HUDEP-2 (cell line): Measurements from ENCODE around the gene GABRR2.
"Not testable (repeated sequence)": the region's sequence is repeated elsewhere in the genome, so short reads cannot be mapped to it uniquely, and the experiment has no call there.

Experiments
- DNase-seq, 76 experiments: peaks; one replicate each; lab custom pipeline; 2025; ENCODE audit not compliant: unreplicated experiment in 76 of 76; lab: John Stamatoyannopoulos, UW

GABRR2 gene

DNA sequence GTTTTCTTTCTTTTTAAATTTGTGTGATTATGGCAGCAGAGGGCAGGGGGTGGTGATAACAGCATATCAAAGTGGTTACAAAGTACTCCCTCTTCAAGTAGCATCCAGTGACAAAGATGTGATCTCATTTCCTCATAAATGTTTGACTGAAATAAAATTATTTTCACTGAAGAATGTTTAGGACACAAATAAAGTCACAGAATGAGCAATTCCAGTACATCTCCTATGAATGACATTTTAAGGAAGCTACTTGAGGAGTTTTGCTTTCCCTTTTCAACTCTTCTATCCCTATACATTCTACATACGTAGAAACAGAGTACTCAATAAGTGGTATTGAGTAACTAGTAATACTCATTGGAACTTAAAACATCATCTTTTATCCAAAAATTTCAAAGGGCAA, 13.9 kb upstream of the GABRR2 start:
- DNase-seq, result no peak

DNA sequence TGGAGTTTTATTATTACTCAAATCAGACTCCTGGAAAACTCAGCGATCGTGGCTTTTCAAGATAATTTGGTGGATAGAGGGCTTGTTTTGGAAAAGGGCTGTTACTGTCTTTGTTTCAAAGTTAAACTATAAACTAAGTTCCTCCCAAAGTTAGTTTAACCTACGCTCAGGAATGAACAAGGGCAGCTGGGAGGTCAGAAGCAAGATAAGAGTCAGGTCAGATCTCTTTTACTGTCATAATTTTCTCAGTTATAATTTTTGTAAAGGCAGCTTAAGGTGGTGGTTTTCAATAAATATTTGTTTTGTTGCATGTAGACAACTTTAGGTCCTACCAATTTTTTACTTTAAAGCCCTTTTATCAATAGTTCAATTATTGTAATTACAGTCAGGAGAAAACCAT, 9.2 kb upstream of the GABRR2 start:
- DNase-seq, result no peak

DNA sequence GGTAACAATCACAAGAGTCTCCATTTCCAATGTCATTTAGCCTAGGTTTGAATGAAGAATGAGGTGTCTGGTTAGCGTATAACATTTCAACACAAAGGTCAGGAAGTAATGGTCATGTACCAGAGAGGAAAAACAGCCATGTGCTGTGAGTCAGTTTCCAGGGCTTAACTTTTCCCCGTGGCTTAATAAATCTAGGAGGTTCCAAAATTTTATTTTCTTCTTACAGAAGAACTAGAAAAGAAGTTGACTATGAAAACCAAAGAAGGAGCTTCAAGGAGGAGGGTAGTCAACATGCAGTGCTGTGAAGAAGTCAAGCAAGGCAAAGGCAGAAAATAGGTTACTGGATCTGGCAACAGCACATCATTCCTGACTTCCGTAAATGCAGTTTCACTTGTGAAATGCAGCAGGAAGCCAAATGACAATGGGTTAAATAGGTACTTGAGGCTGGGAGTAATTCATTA, 8.4 kb upstream of the GABRR2 start:
- DNase-seq, result no peak

DNA sequence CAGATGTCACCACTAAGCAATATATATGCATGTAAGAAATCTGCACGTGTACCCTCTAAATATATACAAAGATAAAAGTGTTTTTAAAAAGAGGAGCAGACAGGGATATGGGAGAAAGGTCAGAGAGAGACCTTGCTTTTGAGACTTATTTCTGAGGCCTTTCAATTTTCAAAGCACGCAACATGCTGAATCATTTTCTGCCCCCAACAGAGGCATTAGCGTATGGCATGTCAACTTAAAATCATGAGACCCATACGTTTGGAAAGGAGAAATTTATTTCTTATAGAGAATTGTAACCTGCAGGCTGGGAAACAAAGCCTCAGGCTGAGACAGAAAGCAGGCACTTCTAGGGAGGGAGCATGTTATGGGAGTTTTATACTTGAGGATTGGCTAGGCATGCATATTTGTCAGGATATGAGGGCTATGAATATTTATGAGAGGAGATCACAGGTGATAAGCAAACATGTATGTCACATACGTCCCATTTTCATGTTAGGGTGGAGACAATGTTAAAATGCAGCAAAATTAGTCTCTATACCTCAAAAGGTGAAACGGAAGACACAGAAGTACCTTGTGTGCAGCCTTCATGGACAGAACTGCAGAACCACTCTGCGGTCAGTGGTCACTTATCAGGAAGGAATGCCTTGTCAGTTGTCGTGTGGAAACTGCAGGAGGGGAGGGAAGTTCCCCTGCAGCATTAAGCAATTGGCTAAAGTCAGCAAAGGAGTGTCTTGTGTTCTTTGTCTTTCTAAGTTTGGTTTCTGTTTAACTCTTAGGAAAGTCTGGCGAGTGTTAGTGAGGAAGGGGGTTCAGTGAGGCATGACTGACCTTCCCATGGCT, 6.3 kb upstream of the GABRR2 start:
- DNase-seq, result peak in 13 of 76 experiments; percentile 10 to 72 (median 46)

DNA sequence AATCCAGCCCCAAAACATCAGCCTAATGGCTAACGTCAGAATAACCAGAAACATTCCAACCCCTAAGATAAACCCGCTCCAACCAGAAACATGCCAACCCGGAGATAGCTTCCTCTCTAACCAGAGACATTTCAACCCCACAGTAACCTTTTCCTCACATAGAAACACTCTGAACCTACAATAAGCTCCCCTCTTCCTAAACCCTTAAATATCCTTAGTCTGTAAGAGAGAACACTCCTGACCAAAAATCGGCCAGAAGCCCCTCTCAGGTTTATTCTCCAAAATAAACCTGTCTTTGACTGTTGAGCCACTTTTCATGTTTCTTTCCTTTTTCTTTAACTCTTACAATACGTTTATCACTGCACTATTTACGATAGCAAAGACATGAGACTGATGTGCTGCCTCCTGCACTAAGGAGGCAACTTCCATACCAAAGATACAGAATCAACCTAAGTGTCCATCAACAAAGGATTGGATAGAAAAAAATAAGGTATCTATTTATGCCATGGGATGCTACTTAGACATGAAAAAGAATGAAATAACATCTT, 5.0 kb upstream of the GABRR2 start:
- DNase-seq, result no peak

DNA sequence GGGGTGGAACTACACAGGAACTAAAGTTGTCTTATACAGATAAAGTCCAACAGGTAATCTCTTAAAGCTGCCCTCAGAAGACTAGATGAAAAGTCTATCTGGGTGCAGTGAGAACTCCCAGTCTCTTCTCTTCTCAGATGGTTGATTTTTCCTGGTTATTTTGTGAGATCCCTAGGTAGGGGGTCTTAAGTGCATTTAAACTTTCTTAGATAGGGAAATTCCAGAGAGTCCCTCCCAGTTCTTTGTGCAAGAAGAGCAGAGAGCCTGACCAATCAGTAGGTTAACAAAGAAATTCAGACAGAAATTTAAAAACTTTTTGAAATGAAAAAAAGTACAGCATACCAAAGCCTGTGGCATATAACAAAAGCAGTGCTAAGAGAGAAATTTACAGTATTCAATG, 2.0 kb upstream of the GABRR2 start:
- no peak for DNase-seq

DNA sequence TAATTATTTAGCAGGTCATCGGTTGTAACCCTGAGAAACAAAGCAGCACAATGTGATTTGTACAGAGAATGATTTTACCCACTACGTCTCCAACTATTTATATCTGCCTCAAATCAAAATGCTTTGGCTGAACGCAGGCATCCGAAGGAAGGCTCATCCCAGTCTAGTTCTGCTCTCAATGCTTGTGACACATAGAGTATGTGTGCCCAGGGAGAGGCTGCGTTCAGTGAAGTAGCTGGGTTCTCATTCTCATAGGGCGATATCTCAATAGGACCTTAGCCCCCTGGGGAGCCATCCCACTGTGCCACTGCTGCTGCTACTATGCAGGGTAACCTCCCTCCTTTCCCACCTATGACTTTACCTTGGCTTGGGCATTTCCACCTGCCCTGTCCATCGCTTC, 407 bp downstream of the GABRR2 start:
- no peak for DNase-seq

DNA sequence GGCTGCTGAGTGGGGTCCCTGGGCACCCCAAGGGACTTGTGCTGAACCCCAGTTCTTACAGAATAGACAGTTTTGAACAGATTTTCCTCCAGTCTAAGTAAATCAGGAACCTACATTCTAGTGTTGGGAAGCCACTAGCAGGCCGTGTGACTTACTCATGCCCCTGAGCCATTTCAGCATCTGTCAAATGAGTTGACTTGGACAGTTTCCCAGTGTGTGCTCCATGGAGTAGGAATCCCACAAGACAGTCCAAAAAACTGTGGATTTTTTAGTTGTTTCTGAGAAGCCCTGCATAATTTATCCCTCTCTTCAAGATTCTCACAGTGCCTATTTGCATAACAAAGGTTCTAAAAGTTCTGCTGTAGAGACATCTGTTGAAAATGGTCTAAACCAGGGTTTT, 2.1 kb downstream of the GABRR2 start:
- no peak for DNase-seq

DNA sequence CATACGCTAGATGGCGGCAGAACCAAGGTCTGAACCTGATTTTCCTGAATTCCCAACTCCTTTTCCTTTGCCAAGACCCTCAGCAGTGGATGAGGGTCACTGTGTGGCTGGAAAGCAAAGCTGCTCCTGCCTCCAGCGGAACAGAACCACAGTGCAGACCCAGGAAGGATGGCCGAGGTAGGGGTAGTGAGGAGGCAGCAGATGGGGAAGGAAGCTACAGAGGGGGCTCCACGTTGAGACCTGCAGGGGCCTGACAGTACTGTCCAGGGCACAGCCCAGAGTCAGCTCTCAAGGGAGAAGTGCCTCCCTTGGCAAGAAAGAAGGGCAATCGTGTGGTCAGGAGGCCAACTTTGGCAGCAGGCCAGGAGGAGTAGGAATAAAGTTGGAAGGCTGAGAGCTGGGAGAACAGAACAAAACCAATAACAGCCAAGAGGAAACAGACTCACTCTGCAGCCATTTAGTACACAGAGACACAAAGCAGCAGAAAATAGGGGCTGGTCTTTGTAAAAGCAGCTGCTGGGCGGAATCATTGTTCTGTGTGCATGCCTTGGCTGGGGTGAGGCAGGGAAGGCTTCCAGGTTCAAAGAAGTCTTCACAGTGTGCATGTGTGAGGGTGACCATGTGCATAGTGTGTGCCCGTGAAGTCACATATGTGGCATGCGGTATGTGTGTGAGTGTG, 3.1 kb downstream of the GABRR2 start:
- peak in 1 of 76 experiments; percentile 22 for DNase-seq

DNA sequence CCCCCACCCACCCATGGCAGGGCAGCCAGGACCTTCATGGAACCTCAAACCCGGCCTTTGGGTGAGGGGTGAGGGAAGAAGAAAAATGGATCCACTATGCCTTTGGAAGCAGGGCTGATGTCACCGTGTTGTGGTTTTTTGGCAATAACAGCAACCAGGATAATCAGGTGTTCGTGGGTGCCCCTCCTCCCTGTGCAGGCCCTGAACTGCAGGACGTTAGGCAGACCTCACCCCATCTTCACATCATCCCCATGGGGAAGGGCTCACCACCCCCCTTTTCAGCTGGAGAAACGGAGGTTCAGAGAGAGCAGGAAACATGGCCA, 3.6 kb downstream of the GABRR2 start:
- no peak for DNase-seq

DNA sequence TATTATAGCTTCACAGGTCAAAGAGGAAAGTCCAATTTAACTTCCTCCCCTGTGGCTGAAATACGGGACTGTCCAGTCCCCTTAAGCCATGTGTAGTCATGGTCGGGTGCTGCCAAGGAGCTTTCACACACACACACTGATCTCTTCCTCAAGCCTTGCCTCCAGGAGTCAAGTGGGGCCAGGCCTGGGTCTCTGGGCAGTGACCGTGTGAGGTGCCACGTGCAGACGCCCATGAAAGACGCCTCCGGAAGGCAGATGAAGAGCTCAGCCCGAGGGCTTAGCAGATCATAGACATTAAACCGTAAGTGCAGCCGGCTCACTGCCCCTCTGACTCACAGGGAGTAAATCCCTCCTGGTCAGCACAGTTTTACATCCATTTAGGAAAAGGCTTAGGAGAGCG, 4.2 kb downstream of the GABRR2 start:
- DNase-seq, result no peak

DNA sequence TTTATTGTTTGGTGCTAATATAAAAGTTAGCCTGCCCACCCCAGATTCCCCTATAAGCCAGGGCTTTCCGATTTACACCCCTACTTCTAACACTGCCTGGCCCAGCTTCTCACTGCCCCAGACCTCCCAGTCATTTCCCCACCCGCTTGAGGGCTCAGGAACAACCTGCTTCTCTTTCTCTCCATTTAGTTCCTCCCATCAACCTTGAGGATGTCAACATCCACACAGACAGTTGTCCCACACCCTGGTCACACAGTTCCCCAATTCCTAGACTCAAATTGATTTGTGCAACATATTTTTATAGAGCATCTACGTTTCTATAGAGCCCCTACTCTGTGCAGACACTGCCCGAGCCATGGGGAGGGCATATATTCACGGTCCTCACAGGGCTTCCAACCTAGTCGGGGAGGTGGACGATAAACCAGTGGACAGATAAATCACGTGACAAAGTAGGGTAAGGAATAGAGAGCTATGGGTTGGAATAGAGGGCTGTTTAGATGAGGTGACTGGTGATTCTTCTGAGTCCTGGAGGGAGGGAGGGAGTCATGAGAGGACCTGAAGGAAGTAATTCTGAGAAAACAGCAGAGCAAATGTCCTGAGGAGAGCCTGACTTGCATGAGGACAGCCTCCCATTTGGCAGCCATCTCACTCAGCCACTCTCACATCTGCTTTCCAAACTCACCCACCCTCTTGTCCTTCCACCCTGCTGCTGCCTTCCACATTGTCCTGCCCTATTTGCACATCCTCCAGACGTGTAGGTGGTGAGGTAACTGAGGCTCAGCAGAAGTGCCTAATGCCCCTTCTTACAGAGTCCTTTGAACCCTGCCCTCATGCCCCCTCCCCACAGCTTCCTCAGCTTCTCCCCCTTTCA, 6.3 kb downstream of the GABRR2 start:
- no peak for DNase-seq

DNA sequence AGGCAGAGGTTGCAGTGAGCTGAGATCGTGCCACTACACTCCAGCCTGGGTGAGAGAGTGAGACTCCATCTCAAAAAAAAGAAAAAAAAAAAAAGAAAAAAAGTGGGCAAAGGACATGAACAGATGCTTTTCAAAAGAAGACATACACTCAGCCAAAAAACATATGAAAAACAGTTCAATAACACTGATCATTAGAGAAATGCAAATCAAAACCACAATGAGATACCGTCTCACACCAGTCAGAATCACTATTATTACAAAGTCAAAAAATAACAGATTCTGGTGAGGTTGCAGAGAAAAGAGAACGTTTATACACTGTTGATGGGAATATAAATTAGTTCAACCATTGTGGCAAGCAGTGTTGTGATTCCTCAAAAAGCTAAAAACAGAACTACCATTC, 10.6 kb downstream of the GABRR2 start:
- DNase-seq, result not testable (repeated sequence)

DNA sequence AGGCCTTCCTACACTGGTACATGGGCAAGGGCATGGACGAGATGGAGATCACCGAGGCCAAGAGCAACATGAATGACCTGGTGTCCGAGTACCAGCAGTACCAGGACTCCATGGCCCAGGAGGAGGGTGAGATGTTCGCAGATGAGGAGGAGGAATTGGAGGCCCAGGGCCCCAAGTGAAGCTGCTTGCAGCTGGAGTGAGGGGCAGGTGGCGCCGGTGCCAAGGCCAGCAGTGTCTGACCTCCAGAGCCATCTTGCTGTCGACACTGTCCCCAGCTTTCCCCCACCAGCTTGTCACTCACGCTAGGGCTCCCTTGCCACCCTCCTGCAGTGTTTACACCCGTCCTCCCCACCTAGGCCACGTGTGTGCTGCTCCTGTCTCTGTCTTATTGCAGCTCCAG, 12.2 kb downstream of the GABRR2 start:
- DNase-seq, result no peak

DNA sequence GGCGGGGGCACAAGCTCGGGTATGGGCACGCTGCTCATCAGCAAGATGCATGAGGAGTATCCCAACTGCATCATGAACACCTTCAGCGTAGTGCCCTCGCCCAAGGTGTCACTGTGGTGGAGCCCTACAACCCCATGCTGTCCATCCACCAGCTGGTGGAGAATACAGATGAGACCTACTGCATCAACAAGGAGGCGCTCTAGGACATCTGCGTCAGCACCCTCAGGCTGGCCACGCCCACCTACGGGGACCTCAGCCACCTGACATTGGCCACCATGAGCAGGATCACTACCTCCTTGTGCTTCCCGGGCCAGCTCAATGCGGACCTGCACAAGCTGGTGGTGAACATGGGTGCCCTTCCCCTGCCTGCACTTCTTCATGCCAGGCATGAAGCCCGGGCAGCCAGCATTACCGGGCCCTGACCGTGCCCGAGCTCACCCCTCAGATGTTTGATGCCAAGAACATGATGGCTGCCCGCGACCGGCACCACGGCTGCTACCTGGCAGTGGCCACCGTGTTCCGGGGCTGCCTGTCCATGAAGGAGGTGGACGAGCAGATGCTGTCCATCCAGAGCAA, 12.8 kb downstream of the GABRR2 start:
- DNase-seq, result no peak

DNA sequence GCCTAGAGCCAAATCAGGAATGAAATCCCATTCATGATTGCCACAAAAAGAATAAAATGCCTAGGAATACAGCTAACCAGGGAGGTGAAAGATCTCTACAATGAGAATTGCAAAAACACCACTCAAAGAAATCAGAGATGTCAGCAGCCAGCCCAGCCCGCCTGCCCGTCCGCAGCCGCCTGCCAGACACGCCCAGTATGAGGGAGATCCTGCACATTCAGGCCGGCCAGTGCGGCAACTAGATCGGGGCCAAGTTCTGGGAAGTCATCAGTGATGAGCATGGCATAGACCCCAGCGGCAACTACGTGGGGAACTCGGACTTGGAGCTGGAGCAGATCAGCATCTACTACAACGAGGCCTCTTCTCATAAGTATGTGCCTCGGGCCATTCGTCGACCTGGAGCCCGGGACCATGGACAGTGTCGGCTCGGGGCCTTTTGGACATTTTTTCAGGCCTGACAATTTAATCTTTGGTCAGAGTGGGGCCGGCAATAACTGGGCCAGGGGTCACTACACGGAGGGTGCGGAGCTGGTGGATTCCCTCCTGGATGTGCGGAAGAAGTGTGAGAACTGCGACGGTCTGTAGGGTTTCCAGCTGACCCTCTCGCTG, 13.4 kb downstream of the GABRR2 start:
- DNase-seq, result no peak

DNA sequence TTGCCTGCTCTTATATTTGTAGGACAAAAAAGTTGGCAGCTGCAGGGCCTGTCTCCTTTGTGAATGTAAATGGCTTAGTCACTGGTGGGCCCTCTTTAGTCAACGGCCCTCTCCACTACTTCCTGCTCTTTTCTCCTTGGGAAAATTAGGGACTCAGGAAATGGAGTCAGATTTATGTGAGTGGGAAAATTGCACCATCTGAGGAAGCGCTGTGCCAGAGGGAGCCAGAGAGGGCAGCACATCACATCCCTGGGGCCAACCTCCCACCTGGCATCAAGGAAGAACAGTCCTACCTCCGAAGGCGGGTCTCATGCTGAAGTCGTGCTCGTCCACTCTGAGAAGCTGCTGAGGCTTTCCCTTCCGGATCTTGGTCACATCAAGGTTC, 15.6 kb downstream of the GABRR2 start:
- no peak for DNase-seq

DNA sequence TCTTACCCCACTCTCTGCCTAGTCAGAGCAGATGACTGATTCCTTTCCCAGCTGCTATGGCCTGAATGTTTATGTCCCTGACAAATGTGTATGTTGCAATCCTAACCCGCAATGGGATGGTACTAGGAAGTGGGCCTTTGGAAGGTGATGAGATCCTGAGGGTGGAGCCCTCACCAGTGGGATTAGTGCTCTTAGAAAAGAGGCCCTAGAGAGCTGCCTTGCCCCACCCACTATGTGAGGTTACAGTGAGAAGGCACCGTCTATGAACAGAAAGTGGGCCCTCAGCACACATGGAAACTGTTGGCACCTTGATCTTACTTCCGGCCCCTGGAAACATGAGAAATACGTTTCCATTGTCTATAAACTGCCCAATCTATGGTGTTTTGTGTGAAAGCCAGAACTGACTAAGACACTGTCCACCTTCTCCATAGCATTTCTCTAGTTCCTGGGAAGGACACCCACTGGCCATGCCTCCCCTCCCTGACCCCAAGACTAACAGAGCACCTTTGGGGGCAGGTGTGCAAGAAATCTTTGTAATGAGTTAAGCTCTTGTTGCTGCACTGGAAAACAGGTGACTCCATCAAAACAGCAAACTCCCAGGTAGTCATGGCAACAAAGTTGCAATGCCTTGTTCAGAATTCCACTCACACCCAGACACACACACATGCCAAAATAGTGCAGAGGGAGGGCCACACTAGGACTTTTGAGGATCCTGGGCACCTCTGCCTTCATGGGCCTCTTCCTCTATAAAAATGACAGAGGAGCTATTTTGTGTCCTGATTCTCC, 16.2 kb downstream of the GABRR2 start:
- DNase-seq, result no peak

DNA sequence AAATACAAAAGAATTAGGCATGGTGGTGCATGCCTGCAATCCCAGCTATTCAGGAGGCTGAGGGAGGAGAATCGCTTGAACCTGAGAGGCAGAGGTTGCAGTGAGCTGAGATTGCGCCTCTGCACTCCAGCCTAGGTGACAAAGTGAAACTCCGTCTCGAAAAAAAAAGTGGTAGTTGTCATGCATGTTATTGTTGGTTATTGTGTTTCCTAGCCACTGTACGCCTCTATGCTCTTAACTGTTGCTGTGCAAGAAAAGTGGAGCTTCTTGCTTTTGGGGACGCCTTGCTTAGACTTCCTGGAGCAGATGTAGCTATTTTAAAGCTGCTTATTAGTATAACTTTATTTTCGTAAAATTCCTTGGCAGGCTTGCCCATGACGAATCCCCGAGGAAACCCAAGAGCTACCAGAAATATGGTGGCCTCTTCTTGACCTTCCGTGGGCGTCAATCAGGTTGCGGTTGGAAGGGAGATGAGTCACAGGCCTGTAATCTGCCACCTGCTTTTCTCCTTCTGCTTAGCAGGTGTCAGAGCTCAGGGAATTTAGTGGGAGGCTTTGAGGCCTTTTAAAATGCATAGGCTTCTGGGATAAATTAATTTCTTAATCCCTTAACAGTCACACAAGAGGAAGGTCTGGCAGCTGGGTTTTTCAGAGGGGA, 17.3 kb downstream of the GABRR2 start:
- DNase-seq, result peak in 4 of 76 experiments; percentile 21 to 49 (median 33)
